Activated T-cell treated with anti-CD3 and anti-CD28 coated beads for 1 hour (primary cell): ENCODE results near the gene MGAT5.

Experiments used
- DNase-seq: peaks from one replicate; pipeline ENCODE4 v3.0.0-alpha.2; 2020; ENCODE audit warnings: low read depth

Gene MGAT5

GRCh38 chr2:134336921-134337320 is 83.0 kb downstream of the MGAT5 start:
- no peak for DNase-seq

- no peak for DNase-seq
Observed at GRCh38 chr2:134337631-134338030, 83.8 kb downstream of the MGAT5 start.

GRCh38 chr2:134338208-134338607 is 84.3 kb downstream of the MGAT5 start:
- no peak for DNase-seq

- DNase-seq, result no peak
Observed at GRCh38 chr2:134341476-134341875, 87.6 kb downstream of the MGAT5 start.

GRCh38 chr2:134344954-134345697 is 91.3 kb downstream of the MGAT5 start:
- DNase-seq, result no peak

- no peak for DNase-seq
Observed at GRCh38 chr2:134346141-134346540, 92.3 kb downstream of the MGAT5 start.

GRCh38 chr2:134347756-134348155 is 93.9 kb downstream of the MGAT5 start:
- no peak for DNase-seq

- DNase-seq, result no peak
Observed at GRCh38 chr2:134348239-134348638, 94.4 kb downstream of the MGAT5 start.

- no peak for DNase-seq
Observed at GRCh38 chr2:134348760-134349159, 94.9 kb downstream of the MGAT5 start.

GRCh38 chr2:134351016-134351415 is 97.1 kb downstream of the MGAT5 start:
- DNase-seq, result no peak

GRCh38 chr2:134351899-134352298 is 98.0 kb downstream of the MGAT5 start:
- no peak for DNase-seq

GRCh38 chr2:134352844-134353243 is 99.0 kb downstream of the MGAT5 start:
- DNase-seq, result no peak

GRCh38 chr2:134354611-134355010 is 100.7 kb downstream of the MGAT5 start:
- DNase-seq, result no peak

GRCh38 chr2:134357814-134358213 is 103.9 kb downstream of the MGAT5 start:
- no peak for DNase-seq

GRCh38 chr2:134359367-134360081 is 105.7 kb downstream of the MGAT5 start:
- DNase-seq, result no peak

GRCh38 chr2:134360745-134361487 is 107.0 kb downstream of the MGAT5 start:
- no peak for DNase-seq

- no peak for DNase-seq
Observed at GRCh38 chr2:134361648-134362047, 107.8 kb downstream of the MGAT5 start.

GRCh38 chr2:134362152-134362668 is 108.3 kb downstream of the MGAT5 start:
- no peak for DNase-seq

- no peak for DNase-seq
Observed at GRCh38 chr2:134362740-134363139, 108.9 kb downstream of the MGAT5 start.

GRCh38 chr2:134365356-134365755 is 111.5 kb downstream of the MGAT5 start:
- no peak for DNase-seq

- no peak for DNase-seq
Observed at GRCh38 chr2:134366359-134366758, 112.5 kb downstream of the MGAT5 start.

- no peak for DNase-seq
Observed at GRCh38 chr2:134367213-134367612, 113.3 kb downstream of the MGAT5 start.
